OCI-LY3 (cell line): Measurements from ENCODE around the gene ENTPD7.
"Not testable (repeated sequence)": the region's sequence is repeated elsewhere in the genome, so short reads cannot be mapped to it uniquely, and the experiment has no call there.

Experiments
- H2AFZ ChIP-seq: fragments of 200-600, 300-600 bp; shearing (Covaris generic); 2 replicates; pipeline ENCODE4 v1.6.0; 2014; ENCODE audit warnings: antibody characterized with exemption, low read depth, low read length
- H3K27ac ChIP-seq: fragments of 200-600, 300-600 bp; sonication (generic); 2 replicates; pipeline ENCODE4 v1.5.1; 2014; ENCODE audit warnings: mild to moderate bottlenecking, low read length, moderate library complexity, mixed read lengths
- H3K27me3 ChIP-seq: fragments of 200-600, 300-600 bp; sonication (generic); 2 replicates; pipeline ENCODE4 v1.6.1; 2014; ENCODE audit warnings: low read depth, low read length, mixed read lengths
- H3K36me3 ChIP-seq: fragments of 200-600, 300-600 bp; sonication (generic); replicated peaks from 2 replicates; pipeline ENCODE3; 2014; ENCODE audit warnings: low read depth, low read length, mixed read lengths
- H3K4me1 ChIP-seq: fragments of 300-600, 200-600 bp; sonication (generic); 2 replicates; pipeline ENCODE4 v1.6.1; 2014; ENCODE audit warnings: low read length, mixed read lengths
- H3K4me2 ChIP-seq: fragments of 200-600, 300-600 bp; sonication (generic); 2 replicates; pipeline ENCODE4 v1.6.1; 2014; ENCODE audit warnings: low read length, mixed read lengths
- H3K4me3 ChIP-seq: fragments of 300-600, 200-600 bp; sonication (generic); 2 replicates; pipeline ENCODE4 v1.5.1; 2014; ENCODE audit warnings: antibody characterized with exemption, mild to moderate bottlenecking, low read length, moderate library complexity
- H3K79me2 ChIP-seq: fragments of 300-600, 200-600 bp; shearing (Covaris generic); 2 replicates; pipeline ENCODE4 v1.6.1; 2014; ENCODE audit warnings: mild to moderate bottlenecking, low read length, mixed read lengths
- H3K9ac ChIP-seq: fragments of 300-600, 200-600 bp; shearing (Covaris generic); 2 replicates; pipeline ENCODE4 v1.6.0; 2014; ENCODE audit warnings: mild to moderate bottlenecking, low read length, moderate library complexity
- H3K9me3 ChIP-seq: fragments of 200-600, 300-600 bp; shearing (Covaris generic); 2 replicates; pipeline ENCODE4 v1.6.1; 2014; ENCODE audit warnings: low read length, mixed read lengths; ENCODE audit not compliant: insufficient read depth
- H4K20me1 ChIP-seq: fragments of 200-600, 300-600 bp; sonication (generic); 2 replicates; pipeline ENCODE4 v1.6.1; 2016; ENCODE audit warnings: low read length, mixed read lengths; ENCODE audit not compliant: insufficient read depth
- CTCF ChIP-seq: fragments of 200-600, 300-600 bp; sonication (generic); IDR thresholded peaks from 2 replicates; pipeline ENCODE4 v1.5.1; 2014; ENCODE audit warnings: antibody characterized with exemption, low read length, low read depth
- EZH2phosphoT487 ChIP-seq: fragments of 200-600 bp; shearing (Covaris generic); IDR thresholded peaks from 2 replicates; pipeline ENCODE4 v1.6.1; 2018; ENCODE audit warnings: antibody characterized with exemption, mixed run types, low read depth

Gene ENTPD7

GRCh38 chr10:99743841-99744240 lies 84.5 kb downstream of the ENTPD7 start:
- Histone ChIP-seq H3K9ac (no peak overlapping the region), H3K36me3 (peaks cover 53% of the 10 kb centered on the region), H3K27me3 (no peaks in the 10 kb centered on the region), H3K4me1 (no peaks in the 10 kb centered on the region), H4K20me1 (no peaks in the 10 kb centered on the region), H3K9me3 (no peaks in the 10 kb centered on the region), H2AFZ (no peak overlapping the region), H3K4me3 (no peak overlapping the region), H3K4me2 (no peak overlapping the region), H3K27ac (no peak overlapping the region), H3K79me2 (no peaks in the 10 kb centered on the region; the same call in 1 of the 2 replicates)
- no peak for TF ChIP-seq EZH2phosphoT487
- TF ChIP-seq CTCF, result no peak

- peaks cover 30% of the 10 kb centered on the region for H3K36me3 ChIP-seq
Measured at GRCh38 chr10:99746166-99746565, 86.9 kb downstream of the ENTPD7 start.

GRCh38 chr10:99748823-99749451 lies 89.6 kb downstream of the ENTPD7 start:
- H4K20me1 ChIP-seq, result no peaks in the 10 kb centered on the region
- H3K27ac ChIP-seq, result no peak overlapping the region
- no peaks in the 10 kb centered on the region for H3K79me2 ChIP-seq
- no peak overlapping the region for H2AFZ ChIP-seq
- no peaks in the 10 kb centered on the region for H3K27me3 ChIP-seq
- no peaks in the 10 kb centered on the region for H3K9me3 ChIP-seq
- no peak overlapping the region for H3K4me2 ChIP-seq
- TF ChIP-seq EZH2phosphoT487 (no peak), CTCF (no peak)
- H3K4me3 ChIP-seq, result no peak overlapping the region
- H3K9ac ChIP-seq, result no peak overlapping the region
- H3K4me1 ChIP-seq, result no peaks in the 10 kb centered on the region
- H3K36me3 ChIP-seq, result peaks cover 15% of the 10 kb centered on the region

More at GRCh38 chr10:99746166-99746565, 86.9 kb downstream of the ENTPD7 start:
- H3K4me3 ChIP-seq, H3K27me3 ChIP-seq, H4K20me1 ChIP-seq, H3K4me2 ChIP-seq, H3K9ac ChIP-seq, H3K79me2 ChIP-seq, H3K9me3 ChIP-seq, H3K4me1 ChIP-seq, H2AFZ ChIP-seq, H3K27ac ChIP-seq: not testable (repeated sequence)

- H3K79me2 ChIP-seq, result no peaks in the 10 kb centered on the region
- no peaks in the 10 kb centered on the region for H3K27me3 ChIP-seq
- no peaks in the 10 kb centered on the region for H4K20me1 ChIP-seq
- H3K9me3 ChIP-seq, result no peaks in the 10 kb centered on the region
- H3K4me2 ChIP-seq, result no peak overlapping the region
- no peak overlapping the region for H2AFZ ChIP-seq
- no peak overlapping the region for H3K4me3 ChIP-seq
- H3K36me3 ChIP-seq, result peaks cover 22% of the 10 kb centered on the region
- no peaks in the 10 kb centered on the region for H3K4me1 ChIP-seq
- no peak overlapping the region for H3K27ac ChIP-seq
- H3K9ac ChIP-seq, result no peak overlapping the region
- TF ChIP-seq EZH2phosphoT487 (no peak), CTCF (no peak)
Measured at GRCh38 chr10:99750641-99751040, 91.3 kb downstream of the ENTPD7 start.
